ENCODE data around the gene SLC22A17. TPM values are rescaled to one million over a fixed set of nuclear protein-coding genes. Genes with fewer than 3 reads are reported as not detected.
"Not testable (repeated sequence)": the region's sequence is repeated elsewhere in the genome, so short reads cannot be mapped to it uniquely, and the experiment has no call there.

Gene SLC22A17
- total RNA-seq, 1 donor from 2014 or later, result 5.0 TPM

- no peaks in the 10 kb centered on the region for H3K9me3 Mint-ChIP-seq
- DNase-seq (ENCODE audit: low spot score), result no peak
- intact Hi-C loops (cut with micrococcal nuclease), result no loop called here
- peaks cover 14% of the 10 kb centered on the region for H3K27me3 Mint-ChIP-seq (ENCODE audit: insufficient read depth)
- H3K36me3 Mint-ChIP-seq (ENCODE audit: low read depth), result no peaks in the 10 kb centered on the region
- H3K4me1 Mint-ChIP-seq (ENCODE audit: low read depth), result no peaks in the 10 kb centered on the region
- no peak overlapping the region for H3K27ac Mint-ChIP-seq
- no peak overlapping the region for H3K4me3 Mint-ChIP-seq
Measured at GRCh38 chr14:23387916-23388882, 35.5 kb upstream of the SLC22A17 start.

DNA sequence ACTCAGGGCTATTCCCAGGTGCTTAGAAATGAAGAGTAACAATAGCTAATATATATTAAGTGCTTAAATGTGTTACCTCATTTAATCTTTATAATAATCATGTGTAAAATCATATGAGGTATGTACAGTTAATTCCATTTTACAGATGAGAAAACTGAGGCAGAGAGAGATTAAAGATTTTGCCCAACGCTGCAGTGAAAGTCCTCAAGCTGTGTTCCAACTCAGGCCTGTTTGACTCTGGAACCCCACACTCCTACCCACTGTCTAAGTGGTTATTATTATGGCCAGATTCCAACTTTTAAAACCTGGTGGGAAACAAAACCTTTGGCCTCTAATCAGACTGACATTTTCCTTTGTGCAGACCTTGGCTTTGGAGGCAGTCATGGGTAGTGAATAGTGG lies 34.3 kb upstream of the SLC22A17 start:
- no peak for DNase-seq (ENCODE audit: low spot score)
- Mint-ChIP-seq H3K9me3 (no peaks in the 10 kb centered on the region), H3K4me3 (no peak overlapping the region), H3K36me3 (ENCODE audit: low read depth) (no peaks in the 10 kb centered on the region), H3K4me1 (ENCODE audit: low read depth) (no peaks in the 10 kb centered on the region), H3K27ac (no peak overlapping the region), H3K27me3 (ENCODE audit: insufficient read depth) (peaks cover 7% of the 10 kb centered on the region)
- intact Hi-C loops (cut with micrococcal nuclease), result no loop called here

- H3K27me3 Mint-ChIP-seq (ENCODE audit: insufficient read depth); H3K36me3 Mint-ChIP-seq (ENCODE audit: low read depth); intact Hi-C loops (cut with micrococcal nuclease); H3K9me3 Mint-ChIP-seq; H3K4me3 Mint-ChIP-seq; DNase-seq (ENCODE audit: low spot score); H3K27ac Mint-ChIP-seq; H3K4me1 Mint-ChIP-seq (ENCODE audit: low read depth): not testable (repeated sequence)
Measured at GRCh38 chr14:23386266-23386657, 33.6 kb upstream of the SLC22A17 start.

GRCh38 chr14:23385642-23386265 lies 33.1 kb upstream of the SLC22A17 start:
- no peaks in the 10 kb centered on the region for H3K9me3 Mint-ChIP-seq

DNA sequence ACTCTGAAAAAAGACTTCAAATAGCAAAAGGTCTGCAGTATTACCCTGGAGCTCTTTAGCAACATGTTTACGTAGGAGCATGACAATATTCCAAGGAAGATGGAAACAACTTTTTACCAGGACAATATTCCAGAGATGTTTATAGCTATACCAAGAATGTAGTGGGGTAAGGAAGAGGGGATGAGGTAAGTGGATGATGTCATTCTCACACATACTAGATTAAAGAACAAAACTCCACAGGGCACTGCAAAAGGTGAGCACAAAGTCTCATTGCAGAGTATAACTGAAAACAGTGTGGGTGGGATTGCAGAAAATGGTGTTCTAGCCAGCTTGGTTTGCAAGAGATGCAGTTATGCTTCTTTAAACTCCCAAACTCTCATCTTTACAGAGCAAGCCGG lies 32.6 kb upstream of the SLC22A17 start:
- no peak overlapping the region for H3K27ac Mint-ChIP-seq
- intact Hi-C loops (cut with micrococcal nuclease), result no loop called here
- H3K4me3 Mint-ChIP-seq, result no peak overlapping the region
- no peaks in the 10 kb centered on the region for H3K4me1 Mint-ChIP-seq (ENCODE audit: low read depth)
- H3K36me3 Mint-ChIP-seq (ENCODE audit: low read depth), result no peaks in the 10 kb centered on the region
- DNase-seq (ENCODE audit: low spot score), result no peak
- peaks cover 7% of the 10 kb centered on the region for H3K27me3 Mint-ChIP-seq (ENCODE audit: insufficient read depth)
- H3K9me3 Mint-ChIP-seq, result no peaks in the 10 kb centered on the region

More at GRCh38 chr14:23385642-23386265, 33.1 kb upstream of the SLC22A17 start:
- no peaks in the 10 kb centered on the region for H3K36me3 Mint-ChIP-seq (ENCODE audit: low read depth)
- H3K4me3 Mint-ChIP-seq, result no peak overlapping the region
- H3K27me3 Mint-ChIP-seq (ENCODE audit: insufficient read depth), result peaks cover 7% of the 10 kb centered on the region
- intact Hi-C loops (cut with micrococcal nuclease), result no loop called here
- H3K4me1 Mint-ChIP-seq (ENCODE audit: low read depth), result no peaks in the 10 kb centered on the region
- no peak for DNase-seq (ENCODE audit: low spot score)
- H3K27ac Mint-ChIP-seq, result no peak overlapping the region

- Mint-ChIP-seq H3K9me3 (no peaks in the 10 kb centered on the region), H3K27me3 (ENCODE audit: insufficient read depth) (peaks cover 7% of the 10 kb centered on the region), H3K4me1 (ENCODE audit: low read depth) (no peaks in the 10 kb centered on the region), H3K27ac (no peak overlapping the region), H3K4me3 (no peak overlapping the region), H3K36me3 (ENCODE audit: low read depth) (no peaks in the 10 kb centered on the region)
- intact Hi-C loops (cut with micrococcal nuclease), result no loop called here
- DNase-seq (ENCODE audit: low spot score), result no peak
Measured at GRCh38 chr14:23384364-23385080, 31.8 kb upstream of the SLC22A17 start.

DNA sequence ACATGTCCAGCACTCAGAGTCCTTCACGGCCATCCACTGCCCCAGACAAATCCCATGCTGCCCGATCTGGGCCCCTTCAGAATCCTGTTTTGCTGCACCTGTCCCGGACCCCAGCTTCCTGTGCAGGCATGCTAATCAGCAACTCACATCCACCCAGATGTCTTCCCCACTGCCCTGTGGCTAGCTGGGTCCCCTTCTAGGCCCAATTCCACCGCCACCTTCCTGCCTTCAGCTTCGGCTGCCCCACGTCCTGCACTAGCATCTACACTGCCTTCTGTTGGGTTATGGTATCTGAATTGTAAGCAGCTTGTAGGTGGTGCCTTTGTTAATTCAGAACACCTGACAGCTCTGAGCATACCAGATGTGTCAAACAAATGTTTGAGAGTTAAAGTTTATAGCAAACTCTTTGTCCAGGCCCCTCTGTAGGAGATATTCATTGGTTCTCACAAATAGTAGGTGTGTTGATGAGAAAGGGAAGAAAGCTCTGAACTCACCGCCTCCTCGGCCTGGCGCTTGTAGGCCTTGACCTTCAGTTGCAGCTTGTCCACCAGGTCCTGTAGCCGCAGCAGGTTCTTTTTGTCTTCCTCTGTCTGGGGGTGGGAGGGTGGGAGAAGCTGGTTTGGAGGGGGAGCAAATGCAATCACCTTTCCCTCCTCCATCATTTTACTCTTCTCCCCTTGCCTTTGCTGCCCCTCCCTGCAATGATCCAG lies 30.2 kb upstream of the SLC22A17 start:
- H3K27ac Mint-ChIP-seq, result no peak overlapping the region
- H3K36me3 Mint-ChIP-seq (ENCODE audit: low read depth), result no peaks in the 10 kb centered on the region
- H3K27me3 Mint-ChIP-seq (ENCODE audit: insufficient read depth), result peaks cover 7% of the 10 kb centered on the region
- H3K9me3 Mint-ChIP-seq, result no peaks in the 10 kb centered on the region
- H3K4me3 Mint-ChIP-seq, result no peak overlapping the region
- intact Hi-C loops (cut with micrococcal nuclease), result no loop called here
- no peaks in the 10 kb centered on the region for H3K4me1 Mint-ChIP-seq (ENCODE audit: low read depth)
- DNase-seq (ENCODE audit: low spot score), result no peak

GRCh38 chr14:23382276-23382675 lies 29.6 kb upstream of the SLC22A17 start:
- Mint-ChIP-seq H3K4me1 (ENCODE audit: low read depth) (no peaks in the 10 kb centered on the region), H3K4me3 (no peak overlapping the region), H3K27ac (no peak overlapping the region), H3K9me3 (no peaks in the 10 kb centered on the region), H3K36me3 (ENCODE audit: low read depth) (no peaks in the 10 kb centered on the region), H3K27me3 (ENCODE audit: insufficient read depth) (peaks cover 7% of the 10 kb centered on the region)
- DNase-seq (ENCODE audit: low spot score), result no peak
- intact Hi-C loops (cut with micrococcal nuclease), result no loop called here

- intact Hi-C loops (cut with micrococcal nuclease), result no loop called here
- Mint-ChIP-seq H3K27me3 (ENCODE audit: insufficient read depth) (peaks cover 7% of the 10 kb centered on the region), H3K4me3 (no peak overlapping the region), H3K4me1 (ENCODE audit: low read depth) (no peaks in the 10 kb centered on the region), H3K27ac (no peak overlapping the region), H3K36me3 (ENCODE audit: low read depth) (no peaks in the 10 kb centered on the region), H3K9me3 (no peaks in the 10 kb centered on the region)
- DNase-seq (ENCODE audit: low spot score), result no peak
Measured at GRCh38 chr14:23381871-23382270, 29.2 kb upstream of the SLC22A17 start.

DNA sequence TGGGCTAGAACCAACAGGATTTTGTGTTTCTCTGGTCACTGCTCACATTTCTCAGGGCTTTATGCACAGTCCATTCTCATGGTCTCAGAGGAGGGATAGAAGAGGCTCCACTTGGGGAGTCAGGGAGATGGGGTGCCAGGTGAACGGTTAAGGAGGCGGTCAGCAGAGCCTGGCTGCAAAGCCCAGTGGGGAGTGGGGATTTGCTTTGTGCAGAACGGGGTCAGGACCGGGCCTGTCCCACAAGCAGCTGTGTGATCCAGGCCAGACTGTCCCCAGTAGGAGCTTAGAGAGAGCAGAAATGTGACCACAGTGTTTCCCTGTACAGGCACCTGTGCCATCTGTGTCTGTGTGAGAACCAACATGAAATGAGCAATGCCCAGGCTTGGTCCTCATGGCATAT lies 28.3 kb upstream of the SLC22A17 start:
- H3K4me3 Mint-ChIP-seq, result no peak overlapping the region
- DNase-seq (ENCODE audit: low spot score), result no peak
- H3K36me3 Mint-ChIP-seq (ENCODE audit: low read depth), result no peaks in the 10 kb centered on the region
- peaks cover 4% of the 10 kb centered on the region for H3K27me3 Mint-ChIP-seq (ENCODE audit: insufficient read depth)
- H3K27ac Mint-ChIP-seq, result no peak overlapping the region
- no peaks in the 10 kb centered on the region for H3K4me1 Mint-ChIP-seq (ENCODE audit: low read depth)
- no peaks in the 10 kb centered on the region for H3K9me3 Mint-ChIP-seq
- intact Hi-C loops (cut with micrococcal nuclease), result loop anchor here (1.0 kb wide), 3 partner anchors 53 to 260 kb away; no protein-coding TSS in a partner anchor

DNA sequence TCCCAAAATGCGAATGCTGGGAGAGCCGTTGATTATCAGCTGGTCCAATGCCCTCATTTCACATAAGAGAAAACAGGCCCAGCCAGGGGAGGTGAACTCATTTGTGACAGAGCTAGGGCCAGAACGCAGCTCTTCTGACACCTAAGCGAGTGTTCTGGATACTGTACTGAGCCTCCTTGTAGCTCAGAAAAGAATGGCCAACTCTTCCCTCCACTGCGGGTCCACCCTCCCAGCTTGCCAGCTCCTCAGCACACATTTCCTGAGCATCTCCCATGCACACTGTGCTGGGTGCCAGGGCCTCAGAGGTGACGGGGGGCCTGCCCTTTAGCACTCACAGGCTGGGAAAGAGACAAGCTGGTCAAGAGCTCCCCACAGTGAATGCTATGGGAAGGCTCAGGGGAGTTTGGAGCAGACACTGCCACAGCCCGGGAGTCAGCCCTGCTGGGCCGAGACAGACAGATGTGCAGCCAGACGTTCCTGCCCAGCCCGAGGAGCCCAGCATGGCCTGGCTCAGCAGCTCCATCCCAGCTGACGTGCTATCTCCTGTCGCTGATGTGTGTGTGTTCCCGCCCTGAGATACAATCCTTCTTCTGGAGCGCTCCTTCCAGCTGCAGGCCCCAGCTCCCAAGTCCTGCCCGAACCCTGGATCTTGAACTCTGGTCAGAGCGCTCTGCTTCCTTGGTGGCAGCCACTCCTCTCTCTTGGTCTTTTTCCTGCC lies 27.7 kb upstream of the SLC22A17 start:
- intact Hi-C loops (cut with micrococcal nuclease), result loop anchor here (1.0 kb wide), 3 partner anchors 52 to 259 kb away; no protein-coding TSS in a partner anchor
- Mint-ChIP-seq H3K27ac (no peak overlapping the region), H3K36me3 (ENCODE audit: low read depth) (no peaks in the 10 kb centered on the region), H3K4me3 (no peak overlapping the region), H3K27me3 (ENCODE audit: insufficient read depth) (peaks cover 4% of the 10 kb centered on the region), H3K4me1 (ENCODE audit: low read depth) (no peaks in the 10 kb centered on the region), H3K9me3 (no peaks in the 10 kb centered on the region)
- DNase-seq (ENCODE audit: low spot score), result no peak
